Retinal pigment epithelial cell (primary cell): Measurements from ENCODE around the gene AHSG.
"Not testable (repeated sequence)": the region's sequence is repeated elsewhere in the genome, so short reads cannot be mapped to it uniquely, and the experiment has no call there.

ENCODE experiments used
- DNase-seq: peaks from one replicate; pipeline ENCODE4 v3.0.0-alpha.2; 2010; ENCODE audit warnings: low read depth
- H3K4me3 ChIP-seq: 2 replicates; pipeline ENCODE4 v1.5.1; 2011; ENCODE audit warnings: mild to moderate bottlenecking, low read length, control low read depth, moderate library complexity
- TF ChIP-seq, protein P1 (sequence below): conservative IDR thresholded peaks from 2 replicates; pipeline ENCODE4 v1.5.1; 2011; ENCODE audit warnings: low read depth, low read length, control low read depth, inconsistent platforms

AHSG gene

GRCh38 chr3:186612721-186613636, at the start of gene AHSG:
Gene AHSG, plus strand, starts transcription at chr3:186613060. Its CDS starts 82 bp downstream, at chr3:186613142.
- no peak for DNase-seq
- TF ChIP-seq, protein P1, sequence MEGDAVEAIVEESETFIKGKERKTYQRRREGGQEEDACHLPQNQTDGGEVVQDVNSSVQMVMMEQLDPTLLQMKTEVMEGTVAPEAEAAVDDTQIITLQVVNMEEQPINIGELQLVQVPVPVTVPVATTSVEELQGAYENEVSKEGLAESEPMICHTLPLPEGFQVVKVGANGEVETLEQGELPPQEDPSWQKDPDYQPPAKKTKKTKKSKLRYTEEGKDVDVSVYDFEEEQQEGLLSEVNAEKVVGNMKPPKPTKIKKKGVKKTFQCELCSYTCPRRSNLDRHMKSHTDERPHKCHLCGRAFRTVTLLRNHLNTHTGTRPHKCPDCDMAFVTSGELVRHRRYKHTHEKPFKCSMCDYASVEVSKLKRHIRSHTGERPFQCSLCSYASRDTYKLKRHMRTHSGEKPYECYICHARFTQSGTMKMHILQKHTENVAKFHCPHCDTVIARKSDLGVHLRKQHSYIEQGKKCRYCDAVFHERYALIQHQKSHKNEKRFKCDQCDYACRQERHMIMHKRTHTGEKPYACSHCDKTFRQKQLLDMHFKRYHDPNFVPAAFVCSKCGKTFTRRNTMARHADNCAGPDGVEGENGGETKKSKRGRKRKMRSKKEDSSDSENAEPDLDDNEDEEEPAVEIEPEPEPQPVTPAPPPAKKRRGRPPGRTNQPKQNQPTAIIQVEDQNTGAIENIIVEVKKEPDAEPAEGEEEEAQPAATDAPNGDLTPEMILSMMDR, result no peak
- no peak within 1 kb of the TSS for H3K4me3 ChIP-seq

- no peak overlapping the region for H3K4me3 ChIP-seq
- no peak for DNase-seq
- TF ChIP-seq, protein P1, result no peak
Observed at GRCh38 chr3:186564586-186564985, 48.3 kb upstream of the AHSG start.

GRCh38 chr3:186566772-186567071, 46.1 kb upstream of the AHSG start:
- TF ChIP-seq, protein P1, result no peak
- no peak for DNase-seq
- peak overlapping the region; percentile 94 for H3K4me3 ChIP-seq

DNA sequence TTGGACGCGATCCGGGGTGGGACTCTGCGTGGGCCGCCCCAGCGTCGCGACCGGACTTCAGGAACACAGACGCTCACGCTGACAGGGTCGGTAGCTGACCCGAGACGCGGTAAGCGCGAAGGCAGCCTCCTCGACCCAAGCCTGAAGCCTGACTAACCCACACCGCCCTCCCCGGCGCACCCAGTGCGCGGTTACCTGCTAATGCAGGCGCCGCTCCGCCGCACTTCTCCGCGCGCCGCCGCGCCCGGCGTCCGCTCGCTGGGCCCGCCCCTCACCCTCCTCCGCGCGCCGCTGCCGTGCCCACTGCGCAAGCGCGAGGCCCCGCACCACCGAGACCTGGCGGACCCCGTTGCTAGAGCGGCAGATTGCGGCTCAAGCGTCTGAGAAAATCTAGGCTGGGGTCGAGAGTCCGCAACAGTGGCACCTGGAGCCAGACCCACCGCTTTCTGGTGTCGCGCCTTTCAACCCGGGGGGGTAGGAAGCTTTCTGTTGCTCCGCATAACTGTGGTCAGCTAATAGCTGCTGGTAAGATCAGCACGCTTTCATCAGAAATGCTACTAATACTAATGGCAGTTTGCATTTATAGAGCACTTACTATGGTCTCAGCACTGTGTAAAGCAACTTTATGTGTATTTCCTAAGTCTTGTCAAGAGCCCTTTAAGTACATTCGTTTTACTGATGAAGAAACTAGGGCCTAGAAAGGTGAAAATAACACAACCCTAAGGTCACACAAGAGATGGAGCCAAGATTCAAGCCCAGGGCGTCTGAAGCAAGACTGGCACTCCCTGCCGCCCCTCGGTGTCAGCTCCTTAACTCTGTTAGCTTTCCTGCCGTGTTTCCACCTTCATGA, 45.6 kb upstream of the AHSG start, which contains the start of gene TBCCD1:
Gene TBCCD1, minus strand, starts transcription at position 268 of the 850 bp plus-strand sequence. CDS start 3,010 bp downstream, outside the sequence.
- peak; percentile 52 for DNase-seq
- TF ChIP-seq, protein P1, result no peak
- peak within 1 kb of the TSS; percentile 94 for H3K4me3 ChIP-seq

DNA sequence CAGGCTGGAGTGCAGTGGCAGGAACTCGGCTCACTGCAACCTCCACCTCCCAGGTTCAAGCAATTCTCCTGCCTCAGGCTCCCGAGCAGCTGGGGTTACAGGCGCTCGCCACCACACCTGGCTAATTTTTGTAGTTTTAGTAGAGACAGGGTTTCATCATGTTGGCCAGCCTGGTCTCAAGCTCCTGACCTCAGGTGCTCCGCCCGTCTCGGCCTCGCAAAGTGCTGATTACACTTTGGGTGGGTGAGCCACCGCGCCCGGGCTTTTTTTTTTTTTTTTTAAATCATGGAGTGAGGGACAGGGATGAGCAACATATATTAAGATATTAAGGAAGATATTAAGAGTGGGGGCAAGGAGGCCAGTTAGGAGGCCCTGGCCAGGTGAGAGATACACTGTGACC, 43.5 kb upstream of the AHSG start:
- H3K4me3 ChIP-seq, result peak overlapping the region; percentile 92
- not testable (repeated sequence) for DNase-seq

DNA sequence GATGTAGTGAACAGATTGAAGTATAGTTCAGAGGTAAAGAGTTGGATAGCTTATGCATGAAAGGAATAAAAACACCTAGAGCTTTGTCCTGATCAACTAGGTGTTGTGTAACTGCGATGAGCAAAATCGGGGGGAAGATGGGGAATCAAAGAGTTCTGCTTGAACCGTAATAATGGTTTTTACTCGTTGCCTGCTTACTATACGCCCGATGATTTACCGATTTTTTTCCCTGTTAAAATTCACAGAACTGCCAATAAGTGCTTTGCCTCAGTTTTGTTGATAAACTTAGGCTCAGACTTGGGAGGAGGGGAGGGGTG, 43.1 kb upstream of the AHSG start:
- TF ChIP-seq, protein P1, result no peak
- DNase-seq, result no peak
- peak overlapping the region; percentile 92 for H3K4me3 ChIP-seq

GRCh38 chr3:186570096-186570940, 42.5 kb upstream of the AHSG start, which contains the start of gene DNAJB11:
Gene DNAJB11, plus strand, starts transcription at chr3:186570720. Its CDS starts 178 bp downstream, at chr3:186570898.
- H3K4me3 ChIP-seq, result peak within 1 kb of the TSS; percentile 96
- DNase-seq, result peak; percentile 100
- TF ChIP-seq, protein P1, result no peak
